GM23338 (cell line): ENCODE measurements around the gene KRAS. TPM values are rescaled to one million over a fixed set of nuclear protein-coding genes. Genes with fewer than 3 reads are reported as not detected.
A peak's percentile ranks its signal among the peaks of the same experiment; 100 is the strongest.

ENCODE experiments used
- ATAC-seq: fragments of 200-7000 bp; cut with Tn5 transposase; 3 replicates; pipeline ENCODE4 v1.9.1; 2020
- DNase-seq: peaks from one replicate; pipeline ENCODE4 v3.0.0-alpha.2; 2015; ENCODE audit warnings: low spot score
- H2AFZ ChIP-seq: fragments of 200-600 bp; sonication (generic); 2 replicates; pipeline ENCODE4 v1.8.0; 2016; ENCODE audit warnings: antibody characterized with exemption, mild to moderate bottlenecking, moderate library complexity
- H3F3A ChIP-seq: fragments of 200-600 bp; sonication (generic); replicated peaks from 2 replicates; pipeline ENCODE4 v1.8.0; 2017; ENCODE audit warnings: antibody characterized with exemption, mixed run types, low read depth
- H3K27ac ChIP-seq: fragments of 200-600 bp; sonication (generic); 2 replicates; pipeline ENCODE4 v1.6.1; 2016; ENCODE audit warnings: low read depth
- H3K27me3 ChIP-seq: fragments of 200-600 bp; sonication (generic); 2 replicates; pipeline ENCODE4 v1.8.0; 2016; ENCODE audit warnings: mild to moderate bottlenecking, mixed run types, moderate library complexity; ENCODE audit not compliant: insufficient read depth
- H3K36me3 ChIP-seq: fragments of 200-600 bp; sonication (generic); 2 replicates; pipeline ENCODE4 v1.8.0; 2016; ENCODE audit warnings: mild to moderate bottlenecking; ENCODE audit not compliant: insufficient read depth
- H3K4me1 ChIP-seq: fragments of 200-600 bp; sonication (generic); 2 replicates; pipeline ENCODE4 v1.8.0; 2016; ENCODE audit warnings: mild to moderate bottlenecking, moderate library complexity; ENCODE audit not compliant: insufficient read depth
- H3K4me2 ChIP-seq: fragments of 200-600 bp; sonication (generic); 2 replicates; pipeline ENCODE4 v1.7.1; 2017; ENCODE audit warnings: mixed run types
- H3K4me3 ChIP-seq: fragments of 200-600 bp; sonication (generic); 2 replicates; pipeline ENCODE4 v1.6.1; 2016; ENCODE audit warnings: mixed run types
- H3K79me2 ChIP-seq: fragments of 200-600 bp; sonication (generic); replicated peaks from 2 replicates; pipeline ENCODE4 v1.8.0; 2017; ENCODE audit warnings: mild to moderate bottlenecking; ENCODE audit not compliant: insufficient read depth
- H3K9me2 ChIP-seq: fragments of 200-600 bp; sonication (generic); 2 replicates; pipeline ENCODE4 v1.8.0; 2017; ENCODE audit not compliant: insufficient read depth
- H4K20me1 ChIP-seq: fragments of 200-600 bp; sonication (generic); replicated peaks from 2 replicates; pipeline ENCODE4 v1.8.0; 2017; ENCODE audit warnings: mild to moderate bottlenecking; ENCODE audit not compliant: insufficient read depth
- H3K27ac Mint-ChIP-seq: 2 replicates; pipeline ENCODE4 v1.8.0; 2020; ENCODE audit warnings: inconsistent platforms, mild to moderate bottlenecking, moderate library complexity, mixed read lengths
- H3K27me3 Mint-ChIP-seq: 3 replicates; pipeline ENCODE4 v1.8.0; 2022; ENCODE audit warnings: low read depth, mild to moderate bottlenecking, moderate library complexity, mixed read lengths, inconsistent platforms; ENCODE audit not compliant: insufficient read depth, poor library complexity
- H3K36me3 Mint-ChIP-seq: 3 replicates; pipeline ENCODE4 v1.8.0; 2021; ENCODE audit warnings: low read depth, mild to moderate bottlenecking, inconsistent platforms, moderate library complexity, mixed read lengths
- H3K4me1 Mint-ChIP-seq: 3 replicates; pipeline ENCODE4 v1.8.0; 2020; ENCODE audit warnings: mild to moderate bottlenecking, inconsistent platforms, mixed read lengths
- H3K4me3 Mint-ChIP-seq: 3 replicates; pipeline ENCODE4 v1.8.0; 2021; ENCODE audit warnings: moderate library complexity, mild to moderate bottlenecking, inconsistent platforms, mixed read lengths
- H3K9me3 Mint-ChIP-seq: 3 replicates; pipeline ENCODE4 v1.8.0; 2020; ENCODE audit warnings: moderate library complexity, mild to moderate bottlenecking, inconsistent platforms, mixed read lengths
- CREB1 ChIP-seq: fragments of 250-450 bp; sonication (Bioruptor Pico); IDR thresholded peaks from 2 replicates; pipeline ENCODE4 v1.5.0; 2020; ENCODE audit warnings: low read depth, mild to moderate bottlenecking, moderate library complexity
- EZH2 ChIP-seq: fragments of 200-600 bp; sonication (generic); IDR thresholded peaks from one replicate; pipeline ENCODE4 v1.8.0; 2017; ENCODE audit warnings: antibody characterized with exemption, mild to moderate bottlenecking, low read depth; ENCODE audit not compliant: unreplicated experiment
- EZH2phosphoT487 ChIP-seq: fragments of 200-600 bp; sonication (generic); IDR thresholded peaks from one replicate; pipeline ENCODE4 v1.8.1; 2018; ENCODE audit warnings: antibody characterized with exemption; ENCODE audit not compliant: unreplicated experiment
- JUNB ChIP-seq: IDR thresholded peaks from one replicate; pipeline ENCODE4 v1.6.1; 2016; ENCODE audit warnings: antibody characterized with exemption; ENCODE audit not compliant: unreplicated experiment
- POLR2AphosphoS5 ChIP-seq: IDR thresholded peaks from 2 replicates; pipeline ENCODE4 v1.6.1; 2016; ENCODE audit warnings: antibody characterized with exemption, low read depth
- REST ChIP-seq: IDR thresholded peaks from one replicate; pipeline ENCODE4 v1.6.1; 2018; ENCODE audit warnings: antibody characterized with exemption; ENCODE audit not compliant: unreplicated experiment
- STAT1 ChIP-seq: IDR thresholded peaks from one replicate; pipeline ENCODE4 v1.6.1; 2016; ENCODE audit warnings: antibody characterized with exemption; ENCODE audit not compliant: unreplicated experiment
- ZNF114 ChIP-seq: fragments of 250-450 bp; sonication (Bioruptor Pico); IDR thresholded peaks from 2 replicates; pipeline ENCODE4 v1.5.0; 2020; ENCODE audit warnings: mild to moderate bottlenecking, moderate library complexity
- ZNF331 ChIP-seq: fragments of 250-450 bp; sonication (Bioruptor Pico); IDR thresholded peaks from 2 replicates; pipeline ENCODE4 v1.5.0; 2020; ENCODE audit warnings: low read depth, mild to moderate bottlenecking, moderate library complexity
- polyA plus RNA-seq: library from polyadenylated mRNA; unstranded; fragments of >200 nt; fragmentation: Nextera tagmentation; extraction: Ambion mirVana; gene quantifications from 2 replicates; pipeline ENCODE4 v1.2.1, GENCODE V29; 2016
- total RNA-seq: library from RNA; depleted of rRNA; stranded (reverse); fragments of >200 nt; shearing (Covaris generic); gene quantifications from 2 replicates; pipeline ENCODE4 v1.2.3, GENCODE V29; 2014
- TF ChIP-seq, protein P1 (sequence below): IDR thresholded peaks from 2 replicates; pipeline ENCODE4 v1.6.1; 2016; ENCODE audit warnings: antibody characterized with exemption

Gene KRAS
- total and polyA plus RNA-seq, 2 experiments from 2014 or later, result 54.7 to 131 TPM

DNA sequence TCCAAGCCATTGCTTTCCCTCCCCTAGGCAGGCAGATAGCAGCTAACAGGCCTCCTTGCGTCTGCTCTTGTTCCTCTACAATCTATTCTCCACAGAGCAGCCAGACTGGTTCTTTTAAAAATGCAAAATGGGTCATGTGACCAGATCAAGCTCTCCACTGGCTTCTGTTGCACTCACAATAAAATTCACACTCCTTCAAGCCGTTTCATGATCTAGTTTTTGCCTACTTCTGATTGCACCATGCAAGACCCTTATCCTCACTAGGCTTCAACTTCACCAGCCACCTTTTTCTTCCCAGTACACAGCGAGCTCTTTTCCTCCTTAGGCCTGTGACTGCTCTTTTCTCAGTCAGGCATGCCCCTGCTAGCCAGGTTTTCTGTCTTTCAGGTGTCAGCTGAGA is 6.1 kb upstream of the KRAS start (continued):
- TF ChIP-seq EZH2phosphoT487 (no peak), CREB1 (CRISPR knock-in tag) (no peak), JUNB (no peak), EZH2 (no peak), REST (no peak)
- TF ChIP-seq, protein P1, sequence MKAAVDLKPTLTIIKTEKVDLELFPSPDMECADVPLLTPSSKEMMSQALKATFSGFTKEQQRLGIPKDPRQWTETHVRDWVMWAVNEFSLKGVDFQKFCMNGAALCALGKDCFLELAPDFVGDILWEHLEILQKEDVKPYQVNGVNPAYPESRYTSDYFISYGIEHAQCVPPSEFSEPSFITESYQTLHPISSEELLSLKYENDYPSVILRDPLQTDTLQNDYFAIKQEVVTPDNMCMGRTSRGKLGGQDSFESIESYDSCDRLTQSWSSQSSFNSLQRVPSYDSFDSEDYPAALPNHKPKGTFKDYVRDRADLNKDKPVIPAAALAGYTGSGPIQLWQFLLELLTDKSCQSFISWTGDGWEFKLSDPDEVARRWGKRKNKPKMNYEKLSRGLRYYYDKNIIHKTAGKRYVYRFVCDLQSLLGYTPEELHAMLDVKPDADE, result no peak

DNA sequence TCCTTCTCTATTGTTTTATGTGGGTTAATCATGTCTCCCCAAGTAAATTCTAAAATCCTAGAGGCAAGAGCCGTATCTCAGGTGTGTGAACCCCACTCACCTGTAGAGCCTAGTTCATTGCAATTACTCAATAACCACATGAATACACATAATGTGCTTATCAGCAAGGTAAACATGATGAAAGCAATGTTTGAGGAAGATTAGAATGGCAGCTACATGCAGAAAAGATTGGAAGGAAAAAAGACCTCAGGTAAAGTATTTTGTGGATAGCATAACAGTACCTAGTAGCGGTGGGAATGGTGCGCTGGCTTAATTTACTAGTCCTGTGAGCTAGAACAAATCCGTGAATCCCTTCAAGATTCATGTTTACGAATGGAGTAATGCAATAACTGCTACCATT is 5.3 kb upstream of the KRAS start:
- Mint-ChIP-seq H3K27me3 (peaks cover 6% of the 10 kb centered on the region), H3K27ac (no peak overlapping the region), H3K36me3 (no peaks in the 10 kb centered on the region), H3K9me3 (no peaks in the 10 kb centered on the region), H3K4me1 (peaks cover 34% of the 10 kb centered on the region), H3K4me3 (no peak overlapping the region)
- no peak overlapping the region for H3K4me3 ChIP-seq
- ATAC-seq (no peak), DNase-seq (no peak)
- H3K79me2 ChIP-seq, result no peaks in the 10 kb centered on the region
- no peaks in the 10 kb centered on the region for H3F3A ChIP-seq
- no peak for TF ChIP-seq EZH2phosphoT487
- TF ChIP-seq ZNF331 (CRISPR knock-in tag), result no peak
- H3K9me2 ChIP-seq, result no peaks in the 10 kb centered on the region
- peak overlapping the region; percentile 95; the same call in 1 of the 2 replicates for H2AFZ ChIP-seq
- peaks cover 13% of the 10 kb centered on the region; the same call in 1 of the 2 replicates for H3K27me3 ChIP-seq
- H3K27ac ChIP-seq, result no peak overlapping the region
- peaks cover 18% of the 10 kb centered on the region for H3K4me1 ChIP-seq
- H4K20me1 ChIP-seq, result no peaks in the 10 kb centered on the region
- no peak overlapping the region for H3K4me2 ChIP-seq
- no peaks in the 10 kb centered on the region for H3K36me3 ChIP-seq

DNA sequence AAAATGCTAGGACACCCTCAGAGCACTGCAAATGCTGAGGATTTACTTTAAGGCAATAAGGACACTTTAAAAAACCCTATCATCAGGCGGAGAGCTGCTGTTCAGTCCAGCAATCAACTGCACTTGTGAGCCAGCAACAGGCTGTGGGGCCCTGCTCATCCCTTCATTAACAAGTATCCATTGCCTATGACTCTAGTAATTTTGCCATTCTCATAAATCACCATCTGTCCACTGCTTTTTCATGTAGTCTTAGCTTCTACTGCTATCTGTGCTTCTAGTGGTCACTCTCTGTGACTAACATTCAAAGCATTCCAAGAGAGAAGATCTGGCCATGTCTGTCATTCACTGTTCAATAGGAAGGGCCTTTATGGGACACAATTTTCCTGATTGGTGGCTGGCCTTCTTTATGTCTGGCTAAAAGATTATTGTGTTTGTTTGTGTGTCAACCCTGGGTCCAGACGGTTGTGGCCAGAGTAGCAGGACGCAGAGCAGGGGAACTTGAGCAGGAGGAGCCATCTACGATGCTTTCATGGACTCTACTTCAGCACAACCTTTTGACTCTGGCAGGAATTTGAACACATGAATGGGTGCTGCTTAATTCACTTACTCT is 3.6 kb upstream of the KRAS start:
- no peak for TF ChIP-seq STAT1
- TF ChIP-seq ZNF114, result no peak
- TF ChIP-seq EZH2, result no peak
- no peak for TF ChIP-seq REST
- TF ChIP-seq JUNB, result no peak
- no peak for TF ChIP-seq POLR2AphosphoS5
- TF ChIP-seq, protein P1, result no peak
- no peak for TF ChIP-seq ZNF331 (CRISPR knock-in tag)
- H3K79me2 ChIP-seq, result peaks cover 9% of the 10 kb centered on the region
- peaks cover 3% of the 10 kb centered on the region; the same call in 1 of the 2 replicates for H4K20me1 ChIP-seq
- H3F3A ChIP-seq, result no peaks in the 10 kb centered on the region
- peaks cover 4% of the 10 kb centered on the region for H3K27me3 Mint-ChIP-seq
- H3K36me3 ChIP-seq, result no peaks in the 10 kb centered on the region
- peaks cover 38% of the 10 kb centered on the region for H3K4me1 Mint-ChIP-seq
- ATAC-seq (no peak), DNase-seq (no peak)
- no peak overlapping the region for H3K27ac ChIP-seq
- no peak overlapping the region for H3K27ac Mint-ChIP-seq
- H3K9me2 ChIP-seq, result no peaks in the 10 kb centered on the region
- H2AFZ ChIP-seq, result peak overlapping the region; percentile 11; the same call in 1 of the 2 replicates
- no peak overlapping the region for H3K4me2 ChIP-seq
- H3K4me3 ChIP-seq, result no peak overlapping the region
- peaks cover 22% of the 10 kb centered on the region for H3K4me1 ChIP-seq
- H3K4me3 Mint-ChIP-seq, result no peak overlapping the region
- no peaks in the 10 kb centered on the region for H3K9me3 Mint-ChIP-seq
- H3K27me3 ChIP-seq, result peaks cover 13% of the 10 kb centered on the region; the same call in 1 of the 2 replicates
- H3K36me3 Mint-ChIP-seq, result no peaks in the 10 kb centered on the region
